ENCODE measurements around the gene CTNNBL1.
"Not testable (repeated sequence)": the region's sequence is repeated elsewhere in the genome, so short reads cannot be mapped to it uniquely, and the experiment has no call there.

Gene CTNNBL1

DNA sequence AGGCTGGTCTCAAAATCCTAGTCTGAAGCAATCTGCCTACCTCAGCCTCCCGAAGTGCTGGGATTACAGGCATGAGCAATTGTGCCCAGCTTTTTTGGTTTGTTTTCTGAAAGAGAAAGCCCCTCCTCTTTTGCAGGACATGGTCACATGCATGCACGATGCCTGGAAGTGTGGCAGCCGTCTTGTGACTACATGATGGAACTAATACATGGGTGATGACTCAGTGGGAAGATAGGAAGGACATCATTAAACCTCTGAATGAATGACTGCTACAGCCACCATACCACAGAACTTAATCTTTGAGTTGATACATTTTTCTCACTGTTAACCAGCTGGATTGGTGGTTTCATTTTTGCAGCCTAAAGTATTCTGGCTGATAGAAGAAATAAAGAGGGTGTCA is 13.4 kb upstream of the CTNNBL1 start:
- no peak for DNase-seq

DNA sequence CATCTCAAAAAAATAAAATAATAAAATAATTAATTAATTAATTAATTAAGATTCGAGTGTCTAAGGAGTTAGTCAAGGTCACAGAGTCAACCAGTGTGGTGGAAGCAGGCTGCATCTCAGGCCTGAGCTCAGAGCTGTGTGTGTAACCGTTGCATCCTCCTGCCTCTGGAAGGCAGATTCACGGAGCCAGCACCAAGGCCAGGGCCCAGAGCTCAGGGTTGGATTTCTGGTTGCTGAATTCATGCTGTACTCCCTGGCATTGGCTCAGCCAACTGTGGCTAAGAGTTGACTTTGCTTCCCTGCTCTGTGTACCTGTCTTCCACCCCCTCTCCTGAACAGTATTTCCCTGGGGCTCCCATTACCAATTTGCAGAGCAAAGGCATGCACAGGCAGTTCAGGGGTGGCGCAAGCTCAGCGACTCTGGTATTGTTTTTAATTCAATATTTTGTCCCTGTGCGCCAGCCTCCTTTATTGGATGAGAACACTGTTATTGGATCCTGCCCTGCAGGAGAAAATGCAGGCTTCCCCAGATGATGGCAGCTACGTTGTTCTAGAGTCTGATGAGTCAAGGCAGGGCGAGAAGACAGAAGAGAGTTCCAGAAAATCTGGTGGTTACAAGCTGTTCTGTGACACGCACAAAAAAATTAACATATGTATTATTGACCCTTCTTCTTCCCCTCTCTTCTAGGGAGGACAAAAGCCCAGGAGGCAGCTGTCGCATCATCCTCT is 12.3 kb upstream of the CTNNBL1 start:
- DNase-seq = no peak

DNA sequence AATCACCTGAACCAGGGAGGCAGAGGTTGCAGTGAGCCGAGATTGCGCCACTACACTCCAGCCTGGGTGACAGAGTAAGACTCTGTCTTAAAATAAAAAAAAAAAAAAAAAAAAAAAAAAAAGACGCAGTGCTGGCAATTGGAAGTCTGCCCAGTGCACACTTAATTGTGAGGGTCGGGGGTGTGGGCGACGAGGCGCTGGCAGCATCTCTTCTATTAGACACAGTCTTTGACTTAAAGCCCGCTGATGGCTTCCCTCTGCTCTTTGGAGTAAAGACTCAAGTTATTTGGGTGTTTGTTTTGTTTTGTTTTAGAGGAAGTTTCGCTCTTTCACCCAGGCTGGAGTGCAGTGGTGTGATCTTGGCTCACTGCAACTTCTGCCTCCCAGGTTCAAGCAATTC is 10.7 kb upstream of the CTNNBL1 start:
- DNase-seq = not testable (repeated sequence)

DNA sequence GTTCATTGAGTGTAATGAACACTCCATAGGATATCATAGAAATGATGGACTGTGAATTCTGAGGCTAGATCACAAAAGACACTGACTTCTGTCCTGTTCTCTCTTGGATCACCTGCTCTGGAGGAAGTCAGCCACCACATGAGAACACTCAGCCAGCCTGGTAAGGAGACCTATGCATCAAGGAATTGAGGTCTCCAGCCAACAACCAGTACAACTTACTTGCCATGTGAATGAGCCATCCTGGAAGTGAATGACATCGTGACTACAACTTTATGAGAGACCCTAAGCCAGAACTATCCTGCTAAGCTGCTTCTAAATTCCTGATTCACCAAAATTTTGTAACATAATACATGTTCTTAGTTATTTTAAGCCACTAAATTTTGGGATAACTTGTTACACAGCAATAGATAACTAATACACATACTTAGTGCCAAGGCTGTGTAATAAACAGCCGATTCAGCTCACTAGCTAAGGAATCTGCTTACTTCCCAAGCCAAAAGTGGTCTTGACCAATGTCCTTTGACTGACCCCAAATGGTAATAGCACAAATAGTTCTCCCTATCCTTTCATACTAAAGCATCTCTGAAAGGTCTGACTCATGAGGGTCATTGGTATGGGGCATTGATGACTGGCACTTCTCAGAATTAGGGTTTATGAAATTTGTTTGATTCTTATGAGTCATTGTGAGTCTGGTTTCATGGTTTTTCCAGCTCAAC is 6.9 kb upstream of the CTNNBL1 start:
- DNase-seq = no peak

DNA sequence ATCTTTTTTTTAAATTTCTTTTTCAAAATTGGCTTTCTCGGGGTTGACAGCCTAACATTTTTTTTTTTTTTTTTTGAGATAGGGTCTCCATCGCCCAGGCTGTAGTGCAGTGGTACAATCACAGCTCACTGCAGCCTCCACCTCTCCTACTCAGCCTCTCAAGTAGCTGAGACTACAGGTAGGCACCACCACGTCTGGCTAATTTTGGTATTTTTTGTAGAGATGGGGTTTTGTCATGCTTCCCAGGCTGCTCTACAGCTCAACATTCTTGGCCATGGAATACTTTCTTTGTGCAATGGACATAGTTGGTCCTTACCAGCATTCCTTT is 6.4 kb upstream of the CTNNBL1 start:
- DNase-seq = no peak

DNA sequence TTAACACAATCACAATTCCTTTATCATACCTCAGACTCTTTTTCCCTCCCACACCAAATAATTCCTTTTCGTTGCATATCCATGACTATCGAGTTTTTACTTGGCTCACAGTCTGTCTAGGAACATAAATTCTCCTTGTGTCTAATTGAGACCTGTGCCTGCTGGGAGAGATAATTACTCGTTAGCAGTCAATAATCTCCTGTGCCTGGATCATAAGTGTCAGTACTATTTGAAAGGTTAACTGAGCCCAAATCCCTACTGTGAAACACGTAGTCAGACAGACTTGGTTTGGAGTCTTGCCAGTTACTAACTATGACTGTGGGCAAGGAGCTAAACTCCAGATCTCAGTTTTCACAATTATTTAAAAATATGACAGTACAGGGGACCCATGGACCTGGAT is 5.7 kb upstream of the CTNNBL1 start:
- no peak for DNase-seq

DNA sequence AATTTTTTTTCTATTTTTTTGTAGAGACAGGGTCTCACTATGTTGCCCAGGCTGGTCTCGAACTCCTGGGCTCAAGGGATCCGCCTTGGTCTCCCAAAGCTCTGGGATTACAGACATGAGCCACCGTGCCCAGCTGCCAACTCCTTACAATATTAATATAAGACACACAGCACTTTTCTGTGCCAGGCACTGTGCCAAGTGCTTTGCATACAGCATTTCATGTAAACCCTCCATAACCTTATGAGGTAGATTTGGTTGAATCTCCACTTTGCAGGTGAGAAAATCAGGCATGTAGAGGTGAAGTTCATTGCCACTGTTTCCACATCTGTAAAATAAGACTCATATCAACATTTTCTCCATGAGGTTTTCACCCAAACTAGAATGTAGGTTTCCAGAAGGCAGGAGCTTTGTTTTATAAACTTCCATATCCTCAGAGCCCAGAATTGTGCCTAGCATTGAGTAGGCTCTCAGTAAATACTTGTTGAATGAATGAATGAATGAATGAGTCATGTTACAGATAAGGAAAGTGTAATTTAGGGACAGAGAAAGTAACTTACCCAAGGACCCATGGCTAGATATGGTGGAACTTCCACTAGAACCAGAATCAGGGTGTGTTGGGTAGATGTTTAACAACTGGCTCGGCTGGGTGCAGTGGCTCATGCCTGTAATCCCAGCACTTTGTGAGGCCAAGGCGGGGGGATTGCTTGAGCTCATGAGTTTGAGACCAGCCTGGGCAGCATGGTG is 3.0 kb upstream of the CTNNBL1 start:
- DNase-seq = peak; percentile 14

DNA sequence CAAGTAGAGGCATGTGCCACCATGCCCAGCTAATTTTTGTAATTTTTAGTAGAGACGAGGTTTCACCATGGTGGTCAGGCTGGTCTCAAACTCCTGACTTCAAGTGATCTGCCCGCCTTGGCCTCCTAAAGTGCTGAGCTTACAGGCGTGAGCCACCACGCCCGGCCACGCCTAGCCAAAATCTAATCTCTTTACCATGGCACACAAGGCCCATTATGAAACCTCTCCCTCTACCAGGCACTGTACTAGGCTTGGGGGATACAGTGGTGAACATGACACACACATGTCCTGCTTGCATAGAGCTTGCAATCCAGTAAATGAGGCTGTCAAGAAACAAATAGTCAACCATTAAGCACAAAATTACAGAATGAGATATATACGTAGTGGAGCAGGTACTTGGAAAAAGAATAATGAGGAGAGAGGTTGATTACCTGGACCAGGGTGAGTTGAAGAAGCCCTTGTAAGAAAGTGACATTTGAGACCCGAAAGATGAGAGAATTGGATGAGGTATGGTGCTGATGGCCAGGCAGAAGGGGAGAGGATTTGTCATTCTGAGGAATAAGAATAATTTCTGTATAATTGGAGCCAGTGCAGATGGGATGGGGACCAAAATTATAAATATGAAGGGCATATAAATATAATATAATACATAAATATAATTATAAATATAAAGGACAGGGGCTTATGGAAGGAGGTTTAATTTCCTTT is 1.2 kb upstream of the CTNNBL1 start:
- DNase-seq = peak; percentile 53

DNA sequence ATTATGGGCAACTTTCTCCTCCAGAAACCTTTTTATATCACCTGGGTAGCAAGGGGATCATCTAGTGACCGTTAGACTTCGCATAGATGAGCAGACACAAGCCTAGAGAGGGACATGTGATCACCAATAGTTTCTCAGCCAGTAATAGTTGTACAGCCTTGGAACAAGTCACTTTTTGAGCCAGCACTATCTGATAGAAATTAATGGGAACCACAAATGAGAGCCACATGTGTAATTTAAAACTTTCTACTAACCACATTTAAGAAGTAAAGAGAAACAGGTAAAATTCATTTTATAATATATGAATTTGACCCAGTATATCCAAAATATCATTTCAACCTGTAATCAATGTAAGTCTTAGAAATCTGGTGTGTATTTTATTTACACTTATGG is 592 bp upstream of the CTNNBL1 start:
- no peak for DNase-seq

DNA sequence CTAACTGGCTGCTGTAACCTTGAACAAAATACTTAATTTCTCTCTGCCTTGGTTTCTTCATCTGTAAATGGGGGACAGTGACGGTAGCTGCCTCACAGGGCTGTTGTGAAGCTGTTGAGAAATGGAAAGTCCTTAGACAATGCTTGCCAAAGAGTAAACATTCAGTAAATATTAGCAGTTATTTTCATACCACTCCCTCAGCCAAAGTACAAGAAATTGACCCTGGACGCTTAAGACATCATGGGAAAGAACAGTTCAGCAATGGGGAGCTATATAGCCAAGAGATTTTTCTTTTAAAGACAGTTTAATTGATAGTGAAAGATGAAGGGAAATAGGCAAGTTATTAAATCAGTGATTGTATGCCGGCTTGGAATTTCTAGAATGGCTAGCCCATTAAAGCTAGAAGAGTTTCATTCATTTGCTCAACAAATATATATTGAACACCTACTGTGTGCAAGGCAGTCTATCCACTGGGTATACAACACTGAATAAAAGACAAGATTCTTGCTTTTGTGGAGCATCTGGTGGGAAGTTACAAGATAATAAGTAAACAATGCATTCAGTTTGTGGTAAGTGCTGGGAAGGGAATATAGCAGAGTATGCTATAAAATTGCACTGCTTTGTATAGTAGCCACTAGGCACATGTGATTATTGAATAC is 2.0 kb downstream of the CTNNBL1 start:
- DNase-seq = no peak

DNA sequence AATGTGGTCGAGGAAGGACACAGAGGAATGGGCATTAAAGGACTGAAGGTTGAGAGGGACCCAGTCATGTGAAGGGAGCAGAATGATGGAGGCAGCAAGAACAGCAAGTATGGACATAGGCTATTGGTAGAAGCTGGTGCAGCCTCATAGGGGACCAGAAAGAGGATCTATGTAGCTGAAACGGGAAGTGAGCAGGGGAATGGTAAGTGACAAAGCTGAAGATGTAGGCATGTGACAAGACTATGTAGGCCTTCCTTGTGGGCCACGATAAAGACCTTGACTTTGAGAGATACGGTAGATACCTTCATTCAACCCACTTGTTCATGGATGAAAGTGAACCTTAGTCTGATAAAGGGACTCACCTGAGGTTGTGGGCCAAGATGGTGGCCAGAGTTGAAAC is 3.5 kb downstream of the CTNNBL1 start:
- DNase-seq = peak; percentile 34

DNA sequence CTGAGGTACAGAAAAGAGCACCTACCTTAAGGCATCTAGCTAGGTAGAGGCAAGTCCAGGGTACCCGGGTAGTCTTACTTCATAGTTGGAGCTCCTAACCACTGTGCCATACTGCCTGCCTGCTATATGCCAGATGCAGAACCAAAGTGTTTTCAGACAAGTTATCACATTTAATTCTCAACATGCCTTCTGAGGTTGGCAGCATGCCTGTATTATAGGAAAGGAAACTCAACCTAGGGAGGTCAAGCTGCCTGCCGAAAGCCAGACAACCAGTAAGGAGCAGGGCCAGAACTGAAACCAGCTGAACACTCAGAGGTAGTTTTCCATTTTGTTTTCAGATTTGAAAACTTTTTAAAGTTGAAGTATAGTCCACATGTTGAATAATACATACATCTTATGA is 5.4 kb downstream of the CTNNBL1 start:
- DNase-seq = peak; percentile 74

DNA sequence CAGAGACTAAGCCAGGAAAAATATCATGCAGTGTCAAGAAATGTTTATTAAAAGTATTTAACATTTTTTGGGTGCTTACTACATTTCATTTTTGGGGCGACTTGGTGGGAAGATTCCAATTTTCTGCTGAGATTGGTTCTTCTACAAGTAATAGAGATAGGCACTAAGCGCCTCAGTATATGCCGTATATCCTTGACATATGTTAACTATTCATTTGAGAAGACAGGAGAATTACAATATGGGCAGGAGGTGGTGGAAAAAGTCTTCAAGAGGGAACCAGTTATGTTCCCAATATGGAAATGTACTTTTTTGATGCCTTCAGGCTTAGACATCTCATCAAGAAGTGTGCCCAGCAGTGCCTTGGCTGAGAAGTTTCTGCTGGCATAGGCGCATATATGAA is 6.5 kb downstream of the CTNNBL1 start:
- no peak for DNase-seq

DNA sequence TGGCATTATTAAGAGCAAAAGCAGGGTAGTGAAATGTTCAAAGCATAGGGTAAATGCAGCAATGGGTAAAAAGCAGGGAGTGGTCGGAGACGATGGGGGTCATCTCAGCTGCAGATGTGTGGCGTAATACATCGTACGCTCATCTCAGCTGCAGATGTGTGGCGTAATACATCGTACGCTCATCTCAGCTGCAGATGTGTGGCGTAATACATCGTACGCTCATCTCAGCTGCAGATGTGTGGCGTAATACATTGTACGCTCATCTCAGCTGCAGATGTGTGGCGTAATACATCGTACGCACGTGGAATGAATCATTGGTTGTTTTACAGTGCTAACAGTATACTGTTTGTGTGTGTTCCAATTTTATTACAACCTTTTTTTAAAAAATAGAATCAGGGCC is 7.8 kb downstream of the CTNNBL1 start:
- DNase-seq = not testable (repeated sequence)

DNA sequence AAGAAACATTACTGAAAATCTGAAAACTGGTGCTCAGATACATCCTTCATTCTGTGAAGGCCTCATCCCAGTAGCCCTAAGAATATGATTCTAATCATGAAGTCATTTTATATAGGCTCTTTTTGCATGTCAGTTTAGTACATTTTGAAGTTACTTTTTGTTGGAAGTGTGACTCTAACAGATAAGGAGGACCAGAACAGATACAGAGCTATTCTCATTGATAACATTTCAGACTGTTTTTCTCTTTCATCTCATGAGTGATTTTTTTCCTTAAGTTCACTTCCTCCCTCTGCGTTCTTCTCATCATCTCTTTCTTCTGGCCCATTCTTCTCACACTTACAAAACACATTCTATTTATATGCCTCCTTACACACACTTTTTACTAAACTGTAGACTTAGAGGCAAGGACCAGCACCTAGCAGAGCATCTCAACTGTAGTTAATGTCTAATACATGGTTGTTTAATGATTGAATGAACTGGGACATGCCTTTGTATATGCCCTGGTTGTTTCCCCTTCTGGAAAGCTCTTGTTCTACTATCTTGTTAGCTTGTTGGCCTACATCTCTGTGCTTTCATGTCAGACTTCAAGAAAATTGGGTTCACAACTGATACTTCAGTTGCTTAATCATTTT is 8.7 kb downstream of the CTNNBL1 start:
- peak; percentile 62 for DNase-seq

DNA sequence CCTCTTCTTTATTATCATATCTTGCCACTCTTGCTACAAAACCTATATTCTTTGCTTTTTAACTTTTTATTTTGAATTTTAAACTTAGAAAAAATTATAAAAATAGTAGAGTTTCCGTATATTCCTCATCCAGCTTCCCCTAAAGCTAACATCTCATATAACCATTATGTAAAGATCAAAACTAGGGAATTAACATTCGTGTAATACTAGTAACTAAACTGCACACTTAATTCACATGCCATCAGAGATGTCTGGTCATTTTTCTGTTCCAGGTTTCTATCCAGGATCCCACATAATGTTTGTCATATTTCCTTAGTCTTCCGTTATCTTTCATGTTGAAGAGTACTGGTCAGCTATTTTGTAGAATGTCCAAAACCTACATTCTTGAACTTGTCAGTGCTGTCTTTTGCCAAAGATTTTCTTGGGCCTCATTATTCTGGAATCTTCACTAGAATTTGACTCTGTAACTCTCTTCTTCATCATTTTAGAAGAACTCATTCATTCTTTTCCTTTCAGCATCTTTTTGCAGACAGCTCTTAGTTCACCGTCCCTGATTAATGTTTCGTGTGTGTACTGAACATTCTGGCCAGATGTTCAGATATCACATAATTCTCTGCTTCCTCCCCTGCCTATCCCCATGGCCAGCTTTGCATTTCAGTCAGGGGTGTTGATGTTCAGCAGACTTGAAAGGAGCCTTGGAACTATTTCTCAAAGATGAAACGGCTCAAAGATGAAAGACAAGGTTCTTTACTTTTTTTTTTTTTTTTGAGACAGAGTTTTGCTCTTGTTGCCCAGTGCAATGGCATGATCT is 9.4 kb downstream of the CTNNBL1 start:
- DNase-seq = no peak

DNA sequence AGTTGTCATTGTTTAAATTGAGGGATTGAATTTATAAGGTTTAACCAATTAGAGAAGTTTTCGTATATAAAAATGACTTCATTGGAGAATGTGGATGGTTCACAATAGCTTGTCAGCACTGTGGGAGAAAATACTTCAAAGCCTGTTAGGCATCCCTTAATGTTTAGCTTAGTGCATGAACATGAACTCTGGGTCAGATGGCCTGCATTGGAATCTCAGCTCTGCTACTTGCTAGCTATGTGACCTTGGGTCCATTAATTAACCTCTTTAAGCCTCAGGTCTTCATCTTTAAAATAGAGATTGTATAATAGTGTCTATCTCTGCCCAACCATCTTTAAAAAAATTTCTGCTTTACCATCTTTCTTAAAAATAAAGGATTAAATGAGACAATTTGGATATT is 11.1 kb downstream of the CTNNBL1 start:
- no peak for DNase-seq

DNA sequence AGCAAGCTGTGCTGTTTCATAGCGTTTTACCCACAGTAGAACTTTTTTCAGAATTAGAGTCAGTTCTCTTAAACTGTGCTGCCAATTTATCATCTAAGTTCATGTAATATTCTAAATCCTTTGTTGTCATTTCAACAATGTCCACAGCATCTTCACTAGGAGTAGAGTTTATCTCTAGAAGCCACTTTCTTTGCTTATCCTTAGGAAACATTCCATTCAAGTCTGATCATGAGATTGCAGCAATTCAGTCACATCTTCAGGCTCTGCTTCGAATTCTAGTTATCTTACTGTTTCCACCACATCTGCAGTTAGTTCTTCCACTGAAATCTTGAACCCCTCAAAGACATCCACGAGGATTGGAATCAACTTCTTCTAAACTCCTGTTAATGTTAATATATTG is 12.5 kb downstream of the CTNNBL1 start:
- peak; percentile 42 for DNase-seq

DNA sequence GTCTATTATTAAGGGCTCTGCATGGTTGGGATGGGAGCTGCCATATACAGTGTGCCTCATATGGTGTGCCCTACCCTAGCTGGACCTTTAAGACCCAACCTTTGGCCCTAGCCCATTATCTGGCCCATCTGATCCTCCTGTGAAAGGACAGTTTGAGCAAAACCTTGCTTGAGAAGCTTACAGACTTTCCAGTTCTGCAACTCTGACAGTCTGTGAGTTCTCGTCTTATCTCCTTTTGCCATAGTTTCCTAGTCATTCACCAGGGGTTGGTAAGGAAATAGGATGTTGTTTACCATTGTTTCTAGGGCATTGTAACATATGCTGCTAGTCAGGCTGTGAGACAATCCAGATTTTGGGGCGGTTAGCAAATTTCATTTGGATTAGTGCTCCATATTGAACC is 17.2 kb downstream of the CTNNBL1 start:
- DNase-seq = peak; percentile 87

DNA sequence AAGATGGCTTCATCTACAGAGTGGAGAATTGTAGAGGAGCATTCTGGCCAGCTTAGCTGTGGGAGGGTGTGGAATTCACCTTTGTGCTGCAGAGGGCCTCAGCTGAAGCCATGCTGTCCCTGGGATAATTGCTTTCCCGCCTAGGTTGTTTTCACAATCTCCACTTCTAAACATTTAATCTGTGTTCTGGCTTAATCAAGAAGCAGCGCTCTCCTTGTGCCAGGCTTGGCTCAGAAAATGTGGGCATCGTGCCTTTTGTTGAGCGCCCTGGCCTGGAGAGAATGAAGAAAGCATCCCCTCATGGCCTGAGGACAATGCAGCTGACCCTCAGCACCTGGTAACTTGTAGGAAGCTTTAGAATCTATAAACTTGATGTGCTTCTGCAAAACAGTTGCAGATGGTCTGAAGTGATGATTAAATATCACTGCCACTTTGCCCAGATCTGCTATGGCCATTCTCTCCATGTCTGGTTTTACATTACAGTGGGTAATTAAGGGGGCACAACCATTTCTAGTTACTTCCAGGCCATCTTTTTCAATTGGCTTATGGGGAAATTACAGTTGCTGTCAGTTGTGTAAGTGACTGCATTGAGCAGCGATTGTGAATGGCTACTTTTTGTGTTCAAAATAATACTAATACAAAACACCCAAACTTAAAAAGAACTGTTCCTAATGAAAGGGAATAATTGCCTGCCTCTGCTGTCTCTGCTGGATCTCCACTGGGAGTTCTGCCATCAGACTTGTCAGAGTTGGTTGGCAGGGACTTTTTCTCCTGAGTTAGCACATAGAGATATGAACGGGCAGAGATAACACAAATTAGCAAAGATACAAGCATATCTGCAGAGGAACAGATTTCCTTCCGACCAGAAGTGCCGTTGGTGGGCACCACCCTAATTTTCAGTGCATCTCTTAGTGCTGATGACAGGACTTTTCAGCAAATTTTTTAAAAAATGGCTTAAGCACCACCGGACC is 18.4 kb downstream of the CTNNBL1 start:
- peak; percentile 85 for DNase-seq
